ENCODE results near the gene COL6A3. TPM values are rescaled to one million over a fixed set of nuclear protein-coding genes. Genes with fewer than 3 reads are reported as not detected.

The COL6A3 gene
- polyA plus RNA-seq, 6 donors from 2014 or later, result not detected

DNA sequence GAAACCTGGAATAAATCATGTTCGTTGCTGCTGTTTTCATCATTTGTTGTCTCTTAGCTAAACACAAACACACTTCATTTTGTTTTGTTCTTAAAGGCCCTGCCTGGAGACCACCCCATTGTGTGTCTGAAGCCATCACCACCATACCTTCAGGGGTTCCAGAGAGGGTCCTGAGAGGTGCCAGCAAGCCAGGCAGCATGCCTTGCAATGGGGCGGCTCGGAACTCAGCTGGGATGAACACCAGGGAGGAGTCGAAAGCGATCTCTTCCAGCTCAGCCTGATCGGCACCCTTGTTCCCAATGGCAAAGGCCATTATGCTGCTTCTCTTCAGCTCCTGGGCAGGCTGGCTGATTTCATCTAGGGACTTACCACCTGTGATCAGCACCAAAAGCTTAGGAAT is 33.2 kb downstream of the COL6A3 start:
- peaks cover 15 to 16% (median 15%) of the 10 kb centered on the region in 3 donors for H3K27me3 Mint-ChIP-seq

DNA sequence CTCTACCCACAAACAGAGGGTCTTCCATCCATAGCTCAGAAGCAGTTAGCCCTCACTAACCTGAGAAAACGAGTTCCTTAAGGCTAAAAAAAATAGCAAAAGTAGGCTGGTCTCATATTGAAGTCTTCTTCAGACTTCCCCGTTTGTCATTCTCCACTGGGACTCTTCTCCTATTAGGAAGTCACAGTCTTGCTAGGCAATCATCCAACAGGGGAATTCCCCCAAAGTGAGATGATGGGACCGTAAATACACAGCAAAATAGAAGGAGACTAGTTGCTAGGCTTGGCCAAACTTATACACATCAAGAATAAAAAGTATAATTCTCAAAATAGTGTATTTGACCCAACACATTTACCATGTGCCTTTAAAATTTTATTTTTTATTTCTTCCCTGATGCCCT is 34.3 kb downstream of the COL6A3 start:
- no peaks in the 10 kb centered on the region for H3K36me3 Mint-ChIP-seq
- H3K4me1 Mint-ChIP-seq, result no peaks in the 10 kb centered on the region

More for the DNA sequence above, 33.2 kb downstream of the COL6A3 start:
- ATAC-seq (ENCODE audit: low read depth in 2 of 2) (no peak), DNase-seq (no peak)
- no peaks in the 10 kb centered on the region for H3K36me3 Mint-ChIP-seq
- H3K9me3 Mint-ChIP-seq, result peaks cover 0 to 7% (median 0%) of the 10 kb centered on the region in 7 donors
- H3K4me3 Mint-ChIP-seq, result no peak overlapping the region
- no peaks in the 10 kb centered on the region for H3K4me1 Mint-ChIP-seq
- H3K27ac Mint-ChIP-seq, result no peak overlapping the region

DNA sequence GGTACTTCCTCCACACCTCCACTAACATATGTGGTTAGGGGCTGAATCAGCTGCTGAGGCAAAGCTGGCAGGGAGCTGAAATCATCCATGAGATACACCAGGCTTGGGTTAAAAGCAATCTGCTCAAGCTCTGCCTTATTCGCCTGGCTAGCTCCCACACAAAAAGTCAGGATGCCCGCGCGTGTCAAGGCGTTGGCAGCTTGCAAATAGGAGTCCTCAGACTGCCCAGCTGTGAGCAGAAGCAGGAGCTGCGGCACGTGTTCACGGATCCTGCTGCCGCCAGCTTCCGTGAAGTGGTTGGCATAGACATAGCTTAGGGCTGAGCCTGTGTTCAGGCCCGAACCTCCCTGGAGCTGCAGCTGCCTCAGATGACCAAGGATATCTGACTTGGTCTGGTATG is 35.3 kb downstream of the COL6A3 start:
- Mint-ChIP-seq H3K36me3 (no peaks in the 10 kb centered on the region), H3K4me1 (no peaks in the 10 kb centered on the region), H3K27me3 (peaks cover 7 to 12% (median 9%) of the 10 kb centered on the region in 3 donors), H3K4me3 (no peak overlapping the region), H3K9me3 (peaks cover 0 to 6% (median 2%) of the 10 kb centered on the region in 7 donors), H3K27ac (no peak overlapping the region)
- ATAC-seq (ENCODE audit: low read depth in 2 of 2) (no peak), DNase-seq (no peak)

More for the DNA sequence above, 34.3 kb downstream of the COL6A3 start:
- DNase-seq, result no peak
- no peak for ATAC-seq (ENCODE audit: low read depth in 2 of 2)
- H3K4me3 Mint-ChIP-seq, result no peak overlapping the region
- H3K9me3 Mint-ChIP-seq, result peaks cover 0 to 6% (median 2%) of the 10 kb centered on the region in 7 donors
- H3K27ac Mint-ChIP-seq, result no peak overlapping the region
- H3K27me3 Mint-ChIP-seq, result peaks cover 12 to 17% (median 16%) of the 10 kb centered on the region in 3 donors

GRCh38 chr2:237374284-237375060 is 39.5 kb downstream of the COL6A3 start:
- H3K27me3 Mint-ChIP-seq, result peaks cover 9 to 19% (median 14%) of the 10 kb centered on the region in 3 donors
- H3K4me3 Mint-ChIP-seq, result no peak overlapping the region
- no peaks in the 10 kb centered on the region for H3K4me1 Mint-ChIP-seq
- H3K36me3 Mint-ChIP-seq, result no peaks in the 10 kb centered on the region
- DNase-seq (no peak), ATAC-seq (ENCODE audit: low read depth in 2 of 2) (no peak)
- no peak overlapping the region for H3K27ac Mint-ChIP-seq
- peaks cover 0 to 6% (median 0%) of the 10 kb centered on the region in 7 donors for H3K9me3 Mint-ChIP-seq

DNA sequence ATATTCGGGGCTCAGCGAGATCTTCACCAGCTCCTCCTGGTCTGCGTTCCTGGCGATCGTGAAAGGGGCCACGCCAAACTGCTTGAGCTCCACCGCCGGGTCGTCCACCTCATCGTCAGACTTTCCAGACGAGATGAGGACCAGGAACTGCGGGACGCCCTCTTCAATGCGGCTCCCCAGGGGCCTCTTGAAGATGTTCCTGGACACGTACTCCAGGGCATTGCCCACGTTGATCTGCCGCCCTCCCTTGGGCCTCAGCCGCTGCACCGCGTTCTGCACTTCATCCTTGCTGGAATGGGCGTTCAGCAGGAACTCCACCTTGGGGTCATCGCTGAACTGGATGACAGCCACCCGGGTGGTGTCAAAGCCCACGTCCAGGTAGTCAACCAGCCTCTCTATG is 42.1 kb downstream of the COL6A3 start:
- no peak for ATAC-seq (ENCODE audit: low read depth in 2 of 2)
- Mint-ChIP-seq H3K4me1 (no peaks in the 10 kb centered on the region), H3K9me3 (peaks cover 0 to 6% (median 0%) of the 10 kb centered on the region in 7 donors), H3K27ac (no peak overlapping the region), H3K27me3 (peaks cover 9 to 15% (median 15%) of the 10 kb centered on the region in 3 donors), H3K4me3 (no peak overlapping the region), H3K36me3 (no peaks in the 10 kb centered on the region)
- no peak for DNase-seq

- no peaks in the 10 kb centered on the region for H3K36me3 Mint-ChIP-seq
- H3K4me1 Mint-ChIP-seq, result no peaks in the 10 kb centered on the region
- no peak for ATAC-seq (ENCODE audit: low read depth in 2 of 2)
- DNase-seq, result no peak
- no peak overlapping the region for H3K4me3 Mint-ChIP-seq
- no peak overlapping the region for H3K27ac Mint-ChIP-seq
- peaks cover 0 to 3% (median 0%) of the 10 kb centered on the region in 7 donors for H3K9me3 Mint-ChIP-seq
- H3K27me3 Mint-ChIP-seq, result peaks cover 5 to 13% (median 11%) of the 10 kb centered on the region in 3 donors
These were observed 48.3 kb downstream of the COL6A3 start for GRCh38 chr2:237365671-237366070.

DNA sequence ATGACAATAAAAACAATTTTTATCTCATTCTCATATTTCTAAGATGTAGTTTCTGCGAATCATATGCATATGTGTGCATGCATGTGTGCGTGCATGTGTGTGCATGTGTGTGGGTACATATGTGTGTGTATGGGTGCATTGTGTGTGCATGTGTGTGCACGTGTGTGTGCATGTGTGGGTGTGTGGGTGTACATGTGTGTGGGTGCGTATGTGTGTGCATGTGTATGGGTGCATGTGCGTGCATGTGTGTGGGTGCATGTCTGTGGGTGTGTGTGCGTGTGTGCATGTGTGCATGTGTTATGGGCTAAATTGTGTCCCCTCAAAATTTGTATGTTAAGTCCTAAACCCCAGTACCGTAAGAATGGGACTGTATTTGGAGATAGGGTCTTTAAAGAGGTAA is 49.3 kb downstream of the COL6A3 start:
- DNase-seq (no peak), ATAC-seq (ENCODE audit: low read depth in 2 of 2) (no peak)
- H3K27me3 Mint-ChIP-seq, result peaks cover 5 to 14% (median 14%) of the 10 kb centered on the region in 3 donors
- H3K4me1 Mint-ChIP-seq, result no peaks in the 10 kb centered on the region
- H3K9me3 Mint-ChIP-seq, result peaks cover 0 to 3% (median 0%) of the 10 kb centered on the region in 7 donors
- H3K36me3 Mint-ChIP-seq, result no peaks in the 10 kb centered on the region
- no peak overlapping the region for H3K4me3 Mint-ChIP-seq
- no peak overlapping the region for H3K27ac Mint-ChIP-seq

DNA sequence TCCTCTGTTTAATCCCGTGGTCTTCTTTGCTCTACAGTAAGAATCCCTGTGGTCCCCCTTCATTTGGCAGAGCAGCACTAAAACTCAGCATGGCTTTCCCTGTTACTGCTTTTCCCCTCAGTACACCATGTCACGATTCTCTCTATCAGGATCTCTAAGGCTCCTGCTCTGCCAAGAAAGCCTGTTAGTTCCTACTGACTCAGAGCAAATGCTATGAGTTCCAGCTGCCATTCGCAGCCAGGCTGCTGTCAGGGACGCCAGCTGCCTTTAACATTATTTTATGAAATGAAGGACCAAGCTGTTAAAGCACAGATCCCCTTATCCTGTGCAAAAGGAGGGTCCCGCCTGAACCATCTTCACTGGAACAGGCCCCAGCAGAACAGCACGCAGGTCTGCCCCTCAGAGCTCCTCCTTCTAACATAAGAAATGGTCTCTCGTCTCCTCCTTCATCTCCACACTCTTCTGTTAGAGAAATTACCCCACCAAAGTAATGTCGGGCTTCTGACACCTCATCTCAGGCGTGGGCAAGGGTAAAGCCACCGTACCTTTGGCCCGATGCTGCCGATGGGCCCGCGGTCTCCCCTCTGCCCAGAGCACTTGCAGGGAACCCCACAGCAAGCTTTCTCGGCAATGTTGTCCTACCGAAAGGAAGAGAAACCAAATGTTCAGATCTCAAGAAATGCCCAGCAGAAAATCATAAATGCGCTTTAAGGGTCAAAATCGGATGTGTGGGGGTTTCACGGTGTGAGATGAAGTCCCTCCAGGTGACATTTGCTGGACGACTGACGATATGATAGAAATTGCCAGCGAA is 52.6 kb downstream of the COL6A3 start:
- Mint-ChIP-seq H3K36me3 (no peaks in the 10 kb centered on the region), H3K4me1 (no peaks in the 10 kb centered on the region), H3K4me3 (no peak overlapping the region), H3K27ac (peak overlapping the region in 1 of 6 donors; percentile 55), H3K9me3 (peaks cover 0 to 3% (median 0%) of the 10 kb centered on the region in 7 donors), H3K27me3 (peaks cover 5 to 27% (median 10%) of the 10 kb centered on the region in 3 donors)
- DNase-seq (no peak), ATAC-seq (ENCODE audit: low read depth in 2 of 2) (no peak)

DNA sequence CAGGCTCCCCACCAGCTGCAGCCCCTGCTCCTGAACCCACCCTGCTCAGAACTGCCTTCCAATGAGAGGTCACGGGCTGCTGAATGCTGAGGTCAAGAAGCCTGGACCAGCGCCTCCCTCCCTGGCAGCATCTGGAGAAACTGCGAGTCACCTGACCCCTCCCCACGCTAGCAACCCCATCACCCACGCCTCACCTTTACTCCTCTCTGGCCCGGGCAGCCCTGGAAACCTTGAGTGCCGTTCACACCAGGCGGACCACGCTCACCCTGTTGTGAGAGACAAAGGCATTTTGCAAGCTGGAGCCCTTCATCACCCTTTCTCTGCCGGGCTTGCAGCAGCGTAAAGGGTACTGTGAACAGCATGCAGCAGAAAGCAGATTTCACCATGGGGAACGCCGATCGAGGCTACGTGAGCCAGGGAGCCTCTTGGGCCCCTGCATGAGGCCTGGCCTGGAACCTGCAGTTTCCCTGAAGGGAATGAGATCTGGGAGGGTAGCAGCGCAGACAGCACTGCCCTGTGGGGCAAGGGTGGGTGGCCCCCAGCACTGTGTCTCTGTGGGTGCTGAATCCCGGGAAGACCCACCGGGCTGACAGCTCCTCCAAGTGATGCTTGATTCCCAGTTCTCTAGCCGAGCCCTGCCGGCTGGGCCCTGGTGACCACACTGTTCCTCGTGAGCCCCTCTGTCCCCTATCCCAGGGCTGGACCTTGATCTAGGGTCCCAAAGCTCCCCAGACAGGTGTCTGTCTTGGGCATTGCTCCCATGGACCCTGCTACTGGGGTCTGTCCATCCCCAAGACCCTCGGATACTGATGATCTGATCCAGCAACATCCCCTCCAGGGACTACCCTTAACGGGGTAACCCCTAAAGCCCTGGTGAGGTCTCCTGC is 53.8 kb downstream of the COL6A3 start:
- no peaks in the 10 kb centered on the region for H3K36me3 Mint-ChIP-seq
- peak overlapping the region in 1 of 8 donors; percentile 61 for H3K4me3 Mint-ChIP-seq
- ATAC-seq (ENCODE audit: low read depth in 2 of 2) (no peak), DNase-seq (no peak)
- no peak overlapping the region for H3K27ac Mint-ChIP-seq
- peaks cover 0 to under 1% (median 0%) of the 10 kb centered on the region in 7 donors for H3K9me3 Mint-ChIP-seq
- H3K4me1 Mint-ChIP-seq, result no peaks in the 10 kb centered on the region
- peaks cover 5 to 27% (median 15%) of the 10 kb centered on the region in 3 donors for H3K27me3 Mint-ChIP-seq

GRCh38 chr2:237359518-237359840 is 54.5 kb downstream of the COL6A3 start:
- ATAC-seq (ENCODE audit: low read depth in 2 of 2), result no peak
- DNase-seq, result no peak
- Mint-ChIP-seq H3K27me3 (peaks cover 7 to 27% (median 22%) of the 10 kb centered on the region in 3 donors), H3K36me3 (no peaks in the 10 kb centered on the region), H3K4me1 (no peaks in the 10 kb centered on the region), H3K9me3 (no peaks in the 10 kb centered on the region), H3K4me3 (no peak overlapping the region), H3K27ac (no peak overlapping the region)

GRCh38 chr2:237358721-237359517 is 55.0 kb downstream of the COL6A3 start:
- Mint-ChIP-seq H3K36me3 (no peaks in the 10 kb centered on the region), H3K27me3 (peaks cover 12 to 27% (median 27%) of the 10 kb centered on the region in 3 donors), H3K27ac (no peak overlapping the region), H3K9me3 (no peaks in the 10 kb centered on the region), H3K4me3 (no peak overlapping the region), H3K4me1 (no peaks in the 10 kb centered on the region)
- no peak for DNase-seq
- no peak for ATAC-seq (ENCODE audit: low read depth in 2 of 2)

- no peaks in the 10 kb centered on the region for H3K9me3 Mint-ChIP-seq
- ATAC-seq (ENCODE audit: low read depth in 2 of 2) (no peak), DNase-seq (no peak)
- no peak overlapping the region for H3K27ac Mint-ChIP-seq
- peaks cover 12 to 36% (median 27%) of the 10 kb centered on the region in 3 donors for H3K27me3 Mint-ChIP-seq
- H3K4me3 Mint-ChIP-seq, result no peak overlapping the region
- H3K36me3 Mint-ChIP-seq, result no peaks in the 10 kb centered on the region
- H3K4me1 Mint-ChIP-seq, result no peaks in the 10 kb centered on the region
These were observed 58.3 kb downstream of the COL6A3 start for GRCh38 chr2:237355701-237356100.

All from naive B cell (primary cell).